ENCODE measurements around the gene ZNF750. TPM values are rescaled to one million over a fixed set of nuclear protein-coding genes. Genes with fewer than 3 reads are reported as not detected.

Gene ZNF750
- total RNA-seq, 4 donors from 2014 or later: 117 to 353 (median 233) TPM

GRCh38 chr17:82826211-82826610 lies 13.6 kb downstream of the ZNF750 start:
- Histone ChIP-seq H3K9me3 (peaks cover 3% of the 10 kb centered on the region), H3K4me3 (no peak overlapping the region), H3K27ac (no peak overlapping the region), H3K36me3 (peaks cover 41% of the 10 kb centered on the region), H3K4me1 (peaks cover 10% of the 10 kb centered on the region), H3K27me3 (no peaks in the 10 kb centered on the region)
- DNase-seq (ENCODE audit: low spot score in 2 of 2): no peak
- TF ChIP-seq POLR2AphosphoS5 (IDR thresholded peaks at IDR 0.05) (no peak), EP300 (IDR thresholded peaks at IDR 0.05) (no peak), CTCF (IDR thresholded peaks at IDR 0.05) (no peak), POLR2A (IDR thresholded peaks at IDR 0.05) (no peak)

- H3K36me3 ChIP-seq: peaks cover 45% of the 10 kb centered on the region
- TF ChIP-seq POLR2A (IDR thresholded peaks at IDR 0.05) (no peak), EP300 (IDR thresholded peaks at IDR 0.05) (no peak), POLR2AphosphoS5 (IDR thresholded peaks at IDR 0.05) (no peak), CTCF (IDR thresholded peaks at IDR 0.05) (no peak)
- no peaks in the 10 kb centered on the region for H3K27me3 ChIP-seq
- WGBS: 94% methylated on average over 8 of the region's 8 CpGs
- H3K4me1 ChIP-seq: peaks cover 8% of the 10 kb centered on the region
- H3K4me3 ChIP-seq: no peak overlapping the region
- no peak for DNase-seq (ENCODE audit: low spot score in 2 of 2)
- peaks cover 8% of the 10 kb centered on the region for H3K9me3 ChIP-seq
- no peak overlapping the region for H3K27ac ChIP-seq
These were observed 14.2 kb downstream of the ZNF750 start for GRCh38 chr17:82825540-82826124.

GRCh38 chr17:82823004-82823403 lies 16.8 kb downstream of the ZNF750 start:
- Histone ChIP-seq H3K27me3 (no peaks in the 10 kb centered on the region), H3K36me3 (peaks cover 45% of the 10 kb centered on the region), H3K4me1 (no peaks in the 10 kb centered on the region), H3K9me3 (peaks cover 19% of the 10 kb centered on the region), H3K27ac (no peak overlapping the region), H3K4me3 (no peak overlapping the region)
- no peak for TF ChIP-seq POLR2A (IDR thresholded peaks at IDR 0.05)
- no peak for TF ChIP-seq CTCF (IDR thresholded peaks at IDR 0.05)
- TF ChIP-seq POLR2AphosphoS5 (IDR thresholded peaks at IDR 0.05): no peak
- TF ChIP-seq EP300 (IDR thresholded peaks at IDR 0.05): no peak
- DNase-seq (ENCODE audit: low spot score in 2 of 2): no peak
- 92% methylated on average over 5 of the region's 5 CpGs for WGBS

GRCh38 chr17:82822281-82822680 lies 17.5 kb downstream of the ZNF750 start:
- Histone ChIP-seq H3K4me1 (no peaks in the 10 kb centered on the region), H3K9me3 (peaks cover 19% of the 10 kb centered on the region), H3K27me3 (no peaks in the 10 kb centered on the region), H3K36me3 (peaks cover 44% of the 10 kb centered on the region), H3K4me3 (no peak overlapping the region), H3K27ac (no peak overlapping the region)
- WGBS: 90% methylated on average over 16 of the region's 16 CpGs
- no peak for TF ChIP-seq EP300 (IDR thresholded peaks at IDR 0.05)
- DNase-seq (ENCODE audit: low spot score in 2 of 2): no peak

- TF ChIP-seq CTCF (IDR thresholded peaks at IDR 0.05): no peak
- Histone ChIP-seq H3K27ac (no peak overlapping the region), H3K27me3 (no peaks in the 10 kb centered on the region), H3K4me1 (no peaks in the 10 kb centered on the region), H3K4me3 (no peak overlapping the region), H3K36me3 (peaks cover 50% of the 10 kb centered on the region), H3K9me3 (peaks cover 19% of the 10 kb centered on the region)
- no peak for DNase-seq (ENCODE audit: low spot score in 2 of 2)
- over 99% methylated on average over 2 of the region's 2 CpGs for WGBS
These were observed 18.3 kb downstream of the ZNF750 start for GRCh38 chr17:82821554-82821953.

Measured in suprapubic skin (tissue), 4 donors.